Mesothelial cell of epicardium (in vitro differentiated cells): ENCODE measurements around the gene DHX9. TPM values are rescaled to one million over a fixed set of nuclear protein-coding genes. Genes with fewer than 3 reads are reported as not detected.
A peak's percentile ranks its signal among the peaks of the same experiment; 100 is the strongest.

Source experiments
- DNase-seq, 2 experiments: peaks; one replicate each; pipeline ENCODE4 v3.0.0; 2021; ENCODE audit warnings: low spot score in 2 of 2; ENCODE audit not compliant: unreplicated experiment in 2 of 2
- H3K27ac Mint-ChIP-seq: 2 replicates; pipeline ENCODE4 v1.8.0; 2021; ENCODE audit warnings: mixed read lengths
- H3K27me3 Mint-ChIP-seq: 2 replicates; pipeline ENCODE4 v1.8.0; 2021; ENCODE audit warnings: low read depth, mixed read lengths
- H3K36me3 Mint-ChIP-seq: 2 replicates; pipeline ENCODE4 v1.8.0; 2021; ENCODE audit warnings: mixed read lengths
- H3K4me1 Mint-ChIP-seq: 2 replicates; pipeline ENCODE4 v1.8.0; 2021; ENCODE audit warnings: mixed read lengths
- H3K4me3 Mint-ChIP-seq: 2 replicates; pipeline ENCODE4 v1.8.0; 2021; ENCODE audit warnings: mild to moderate bottlenecking, moderate library complexity, mixed read lengths
- H3K9me3 Mint-ChIP-seq: 2 replicates; pipeline ENCODE4 v1.8.0; 2021; ENCODE audit warnings: mixed read lengths
- total RNA-seq: library from RNA; stranded (reverse); gene quantifications from 3 replicates; pipeline ENCODE4 v1.2.1, GENCODE V29; 2021
- TF ChIP-seq, protein P1 (sequence below): fragments of 200-600 bp; sonication (generic); IDR thresholded peaks from one replicate; pipeline ENCODE4 v1.5.0; 2021; ENCODE audit warnings: antibody characterized with exemption; ENCODE audit not compliant: unreplicated experiment

Gene DHX9
- total RNA-seq, 1 donor from 2014 or later = 250 TPM

DNA sequence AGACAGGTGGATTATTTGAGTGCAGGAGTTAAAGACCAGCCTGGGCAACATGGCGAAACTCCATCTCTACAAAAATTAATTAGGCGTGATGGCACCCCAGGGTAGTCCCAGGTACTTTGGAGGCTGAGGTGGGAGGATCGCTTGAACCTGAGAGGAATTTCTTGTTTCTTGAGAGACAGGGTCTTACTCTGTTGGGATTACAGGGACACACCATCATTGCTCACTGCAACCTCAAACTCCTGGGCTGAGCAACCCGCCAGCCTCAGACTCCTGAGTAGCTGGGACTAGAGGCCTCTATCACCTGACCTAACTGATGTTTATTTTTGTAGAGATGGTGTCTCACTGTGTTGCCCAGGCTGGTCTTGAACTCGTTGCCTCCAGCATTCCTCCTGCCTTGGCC lies 24.8 kb downstream of the DHX9 start:
- no peaks in the 10 kb centered on the region for H3K27me3 Mint-ChIP-seq
- no peak overlapping the region for H3K27ac Mint-ChIP-seq
- peaks cover 66% of the 10 kb centered on the region for H3K36me3 Mint-ChIP-seq
- no peak overlapping the region for H3K4me3 Mint-ChIP-seq
- no peaks in the 10 kb centered on the region for H3K9me3 Mint-ChIP-seq
- TF ChIP-seq, protein P1, sequence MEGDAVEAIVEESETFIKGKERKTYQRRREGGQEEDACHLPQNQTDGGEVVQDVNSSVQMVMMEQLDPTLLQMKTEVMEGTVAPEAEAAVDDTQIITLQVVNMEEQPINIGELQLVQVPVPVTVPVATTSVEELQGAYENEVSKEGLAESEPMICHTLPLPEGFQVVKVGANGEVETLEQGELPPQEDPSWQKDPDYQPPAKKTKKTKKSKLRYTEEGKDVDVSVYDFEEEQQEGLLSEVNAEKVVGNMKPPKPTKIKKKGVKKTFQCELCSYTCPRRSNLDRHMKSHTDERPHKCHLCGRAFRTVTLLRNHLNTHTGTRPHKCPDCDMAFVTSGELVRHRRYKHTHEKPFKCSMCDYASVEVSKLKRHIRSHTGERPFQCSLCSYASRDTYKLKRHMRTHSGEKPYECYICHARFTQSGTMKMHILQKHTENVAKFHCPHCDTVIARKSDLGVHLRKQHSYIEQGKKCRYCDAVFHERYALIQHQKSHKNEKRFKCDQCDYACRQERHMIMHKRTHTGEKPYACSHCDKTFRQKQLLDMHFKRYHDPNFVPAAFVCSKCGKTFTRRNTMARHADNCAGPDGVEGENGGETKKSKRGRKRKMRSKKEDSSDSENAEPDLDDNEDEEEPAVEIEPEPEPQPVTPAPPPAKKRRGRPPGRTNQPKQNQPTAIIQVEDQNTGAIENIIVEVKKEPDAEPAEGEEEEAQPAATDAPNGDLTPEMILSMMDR = no peak
- H3K4me1 Mint-ChIP-seq = no peaks in the 10 kb centered on the region
- DNase-seq = no peak

DNA sequence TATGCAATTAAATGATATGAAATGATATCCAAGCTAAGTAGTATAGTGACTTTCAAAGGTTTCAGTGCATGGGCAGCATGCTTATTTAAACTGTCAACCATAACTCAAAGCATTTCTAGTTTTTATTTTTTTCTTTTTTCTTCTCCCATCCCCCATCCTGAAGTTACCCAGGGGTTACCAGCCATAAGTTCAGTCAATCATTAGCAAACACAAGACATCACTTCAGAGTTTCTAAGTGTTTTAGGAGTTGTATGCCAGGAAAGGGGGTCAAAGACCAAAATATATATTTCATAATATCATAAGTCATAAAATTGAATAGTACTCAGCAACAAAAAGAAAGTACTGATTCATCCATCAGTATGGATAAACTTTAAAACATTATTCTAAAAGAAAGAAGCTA lies 28.7 kb downstream of the DHX9 start:
- no peaks in the 10 kb centered on the region for H3K9me3 Mint-ChIP-seq
- H3K36me3 Mint-ChIP-seq = peaks cover 62% of the 10 kb centered on the region

DNA sequence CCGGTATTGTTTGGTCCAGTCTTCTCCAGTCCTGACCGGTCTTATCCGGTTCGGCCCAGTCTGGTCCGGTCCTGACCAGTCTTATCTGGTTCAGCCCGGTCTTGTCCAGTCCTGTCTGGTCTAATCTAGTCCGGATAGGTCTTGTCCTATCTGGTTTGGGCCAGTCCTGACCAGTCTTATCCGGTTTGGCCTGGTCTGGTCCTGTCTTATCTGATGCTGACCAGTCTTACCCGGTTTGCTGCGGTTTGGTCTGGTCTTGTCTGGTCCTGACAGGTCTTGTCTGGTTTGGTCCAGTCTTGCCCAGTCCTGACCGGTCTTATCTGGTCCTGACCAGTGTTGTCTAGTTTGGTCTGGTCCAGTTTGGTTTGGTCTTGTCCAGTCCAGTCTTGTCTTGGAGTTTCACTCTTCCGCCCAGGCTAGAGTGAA lies 30.1 kb downstream of the DHX9 start:
- Mint-ChIP-seq H3K27me3 (no peaks in the 10 kb centered on the region), H3K27ac (peak overlapping the region; percentile 79), H3K4me1 (no peaks in the 10 kb centered on the region), H3K4me3 (no peak overlapping the region), H3K9me3 (no peaks in the 10 kb centered on the region), H3K36me3 (peaks cover 72% of the 10 kb centered on the region)
- DNase-seq = peak in 1 of 2 experiments; percentile 56
- TF ChIP-seq, protein P1 = no peak

More for the DNA sequence above, 28.7 kb downstream of the DHX9 start:
- no peak for DNase-seq
- TF ChIP-seq, protein P1 = no peak
- Mint-ChIP-seq H3K4me3 (no peak overlapping the region), H3K27ac (no peak overlapping the region), H3K4me1 (no peaks in the 10 kb centered on the region), H3K27me3 (no peaks in the 10 kb centered on the region)

DNA sequence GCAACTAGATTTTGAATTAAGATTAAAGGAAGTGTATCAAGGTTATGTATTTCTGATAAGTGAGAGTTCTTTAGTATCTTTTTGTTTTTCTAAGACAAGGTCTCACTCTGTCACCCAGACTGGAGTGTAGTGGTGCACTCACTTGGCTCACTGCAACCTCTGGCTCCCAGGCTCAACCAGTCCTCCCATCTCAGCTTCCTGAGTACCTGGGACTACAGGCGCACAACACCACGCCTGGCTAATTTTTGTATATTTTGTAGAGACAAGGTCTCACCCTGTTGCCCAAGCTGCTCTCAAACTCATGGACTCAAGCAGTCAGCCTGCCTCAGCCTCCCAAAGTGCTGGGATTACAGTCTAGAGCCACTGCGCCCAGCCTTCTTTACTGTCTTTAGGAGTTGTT lies 33.7 kb downstream of the DHX9 start:
- Mint-ChIP-seq H3K4me3 (no peak overlapping the region), H3K36me3 (peaks cover 71% of the 10 kb centered on the region), H3K27ac (no peak overlapping the region), H3K27me3 (no peaks in the 10 kb centered on the region), H3K4me1 (no peaks in the 10 kb centered on the region), H3K9me3 (no peaks in the 10 kb centered on the region)
- TF ChIP-seq, protein P1 = no peak
- no peak for DNase-seq

DNA sequence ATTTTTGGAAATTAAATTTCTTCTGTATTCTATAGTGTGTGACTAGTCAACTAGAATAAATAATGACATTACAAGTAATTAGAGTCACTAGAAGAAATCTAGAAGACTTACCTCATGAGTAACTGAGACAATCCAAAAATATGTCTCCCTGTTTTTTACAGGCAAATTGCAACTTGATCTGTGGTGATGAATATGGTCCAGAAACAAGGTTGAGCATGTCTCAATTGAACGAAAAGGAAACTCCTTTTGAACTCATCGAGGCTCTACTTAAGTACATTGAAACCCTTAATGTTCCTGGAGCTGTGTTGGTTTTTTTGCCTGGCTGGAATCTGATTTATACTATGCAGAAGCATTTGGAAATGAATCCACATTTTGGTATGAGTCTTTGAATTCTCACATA lies 36.7 kb downstream of the DHX9 start:
- no peaks in the 10 kb centered on the region for H3K27me3 Mint-ChIP-seq
- H3K4me1 Mint-ChIP-seq = no peaks in the 10 kb centered on the region
- DNase-seq = no peak
- H3K36me3 Mint-ChIP-seq = peaks cover 80% of the 10 kb centered on the region
- H3K4me3 Mint-ChIP-seq = no peak overlapping the region
- no peak overlapping the region for H3K27ac Mint-ChIP-seq
- TF ChIP-seq, protein P1 = no peak
- no peaks in the 10 kb centered on the region for H3K9me3 Mint-ChIP-seq

DNA sequence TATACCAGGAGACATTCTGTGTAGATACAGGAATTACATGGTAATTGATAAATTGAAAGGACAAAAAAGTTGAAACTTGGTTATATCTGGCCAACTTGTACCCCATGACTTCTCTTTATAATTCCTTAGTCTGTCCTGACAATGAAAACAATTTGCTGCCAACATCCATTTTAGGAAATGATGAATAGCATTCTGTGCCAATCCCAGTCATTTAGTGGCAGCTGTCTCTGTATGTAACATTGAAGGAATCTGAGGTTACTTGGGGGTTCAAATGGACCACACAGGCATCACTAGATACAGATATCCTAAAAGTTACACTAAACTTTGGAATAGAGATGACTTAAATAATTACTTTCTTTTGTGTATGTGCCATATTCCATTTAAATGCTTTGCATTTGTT lies 38.2 kb downstream of the DHX9 start:
- Mint-ChIP-seq H3K27me3 (no peaks in the 10 kb centered on the region), H3K36me3 (peaks cover 83% of the 10 kb centered on the region), H3K4me3 (no peak overlapping the region), H3K27ac (no peak overlapping the region), H3K9me3 (no peaks in the 10 kb centered on the region), H3K4me1 (no peaks in the 10 kb centered on the region)
- no peak for DNase-seq
- TF ChIP-seq, protein P1 = no peak
